Kidney glomerular epithelial cell (primary cell): ENCODE data around the gene FAM210B.
"Not testable (repeated sequence)": the region's sequence is repeated elsewhere in the genome, so short reads cannot be mapped to it uniquely, and the experiment has no call there.

Experiments
- DNase-seq: peaks from one replicate; lab custom pipeline; 2025; lab: John Stamatoyannopoulos, UW

Gene FAM210B

GRCh38 chr20:56360908-56361205 lies 2.1 kb downstream of the FAM210B start:
- no peak for DNase-seq

DNA sequence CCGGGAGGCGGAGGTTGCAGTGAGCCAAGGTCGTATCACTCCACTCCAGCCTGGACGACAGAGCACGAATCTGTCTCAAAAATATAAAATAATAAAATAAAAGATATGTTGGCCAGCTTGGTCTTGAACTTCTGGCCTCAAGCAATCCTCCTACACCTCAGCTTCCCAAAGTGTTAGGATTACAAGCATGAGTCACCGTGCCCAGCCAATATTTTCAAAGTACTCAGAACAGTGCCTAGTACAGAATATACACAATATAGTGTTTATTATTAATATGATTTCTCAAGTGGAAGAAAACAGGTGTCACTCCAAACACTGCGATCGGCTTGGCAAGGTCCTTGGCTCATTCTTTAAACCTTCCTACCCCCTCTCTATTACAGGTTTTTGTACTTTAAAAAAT lies 3.1 kb downstream of the FAM210B start:
- no peak for DNase-seq

- no peak for DNase-seq
Measured at GRCh38 chr20:56362833-56363413, 4.1 kb downstream of the FAM210B start.

- no peak for DNase-seq
Measured at GRCh38 chr20:56363491-56363890, 4.7 kb downstream of the FAM210B start.

DNA sequence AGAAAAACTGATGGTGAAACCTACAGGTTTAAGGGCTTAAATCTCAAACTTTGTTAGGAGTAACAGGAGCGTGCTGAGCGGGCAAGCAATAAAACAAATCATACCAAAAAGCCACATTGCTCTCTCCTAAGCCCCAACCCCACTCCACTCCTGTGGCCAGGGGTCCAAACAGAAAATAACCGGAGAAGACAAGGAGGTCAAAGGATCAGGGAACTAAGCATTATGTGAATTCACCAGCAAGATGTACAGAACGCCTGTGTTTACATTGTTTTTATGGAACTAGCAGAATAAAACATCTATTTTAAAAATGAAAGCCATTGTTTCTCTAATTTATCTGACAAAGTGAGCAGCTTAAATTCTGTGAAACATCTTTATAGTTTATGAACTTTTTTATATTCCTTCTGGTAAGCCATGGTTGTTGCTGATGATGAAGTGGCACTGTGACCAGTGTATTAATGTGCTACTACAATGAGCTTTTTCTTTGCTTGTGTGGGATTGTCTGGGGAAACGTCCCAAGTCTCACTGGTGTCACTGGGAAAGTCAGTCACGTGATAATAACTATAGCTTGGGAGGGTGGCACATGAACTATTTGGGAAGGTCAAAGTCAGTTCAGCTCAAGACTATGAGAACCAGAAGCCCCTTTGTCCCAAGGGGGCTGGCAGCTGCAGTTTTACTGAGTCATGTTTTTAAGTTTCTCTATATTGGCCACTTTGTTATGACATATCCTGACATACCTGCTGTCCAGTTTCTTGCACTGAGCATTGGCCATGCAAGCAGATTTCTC lies 9.8 kb downstream of the FAM210B start:
- no peak for DNase-seq

DNA sequence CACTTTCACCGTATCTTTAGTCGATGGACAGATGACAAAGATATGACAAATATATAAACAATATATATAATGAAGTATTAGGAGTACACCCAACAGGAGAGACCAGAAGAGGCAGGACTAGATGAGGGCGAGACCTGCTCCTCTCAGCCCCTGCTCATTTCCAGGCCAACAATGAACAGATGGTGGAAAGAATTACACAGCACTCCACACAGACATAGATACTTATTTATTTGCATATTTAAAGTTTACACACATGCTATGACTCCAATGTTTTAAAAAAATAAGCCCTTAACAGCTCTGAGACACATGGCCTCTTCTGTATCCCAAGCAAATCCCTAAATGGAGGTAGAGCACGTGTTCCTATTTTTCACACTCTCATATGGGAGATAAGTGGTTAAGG lies 10.4 kb downstream of the FAM210B start:
- no peak for DNase-seq

DNA sequence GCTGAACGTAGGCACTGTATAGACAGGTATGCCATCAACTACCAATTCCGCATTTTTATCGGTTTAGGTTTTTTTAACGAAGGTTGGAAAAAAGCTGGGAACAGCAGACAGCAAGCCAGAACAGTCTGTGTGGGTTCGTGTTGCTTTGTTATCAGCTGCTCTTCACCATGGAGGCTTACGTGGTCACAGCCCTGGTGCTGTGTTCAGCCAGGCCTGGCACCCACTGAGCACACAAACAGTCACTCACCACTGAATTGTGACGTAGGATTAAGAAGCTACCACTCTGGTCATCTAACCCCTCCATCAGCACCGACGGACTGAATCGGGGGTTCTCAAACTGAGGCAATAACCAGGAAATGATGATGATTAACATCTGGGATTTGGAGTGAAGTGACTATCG lies 13.2 kb downstream of the FAM210B start:
- DNase-seq, result no peak

DNA sequence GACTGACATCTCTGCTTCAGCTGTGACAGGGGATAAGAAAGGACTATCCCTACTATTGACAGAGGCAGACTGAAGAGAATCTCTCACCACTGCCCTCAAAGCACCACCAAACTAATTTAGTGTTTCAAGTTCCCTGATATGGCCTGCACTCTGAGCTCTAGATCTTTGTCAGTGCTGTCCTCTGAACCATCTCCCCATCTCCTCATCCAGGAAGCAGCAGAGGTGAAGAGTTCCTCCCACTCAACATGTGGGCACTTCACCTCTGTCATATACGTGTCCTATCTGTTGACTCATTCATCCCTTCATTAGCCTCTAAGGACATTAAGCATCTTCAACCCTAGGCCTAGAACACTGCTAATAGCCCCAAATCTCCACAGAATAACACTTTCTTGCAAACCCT lies 14.1 kb downstream of the FAM210B start:
- DNase-seq, result no peak

DNA sequence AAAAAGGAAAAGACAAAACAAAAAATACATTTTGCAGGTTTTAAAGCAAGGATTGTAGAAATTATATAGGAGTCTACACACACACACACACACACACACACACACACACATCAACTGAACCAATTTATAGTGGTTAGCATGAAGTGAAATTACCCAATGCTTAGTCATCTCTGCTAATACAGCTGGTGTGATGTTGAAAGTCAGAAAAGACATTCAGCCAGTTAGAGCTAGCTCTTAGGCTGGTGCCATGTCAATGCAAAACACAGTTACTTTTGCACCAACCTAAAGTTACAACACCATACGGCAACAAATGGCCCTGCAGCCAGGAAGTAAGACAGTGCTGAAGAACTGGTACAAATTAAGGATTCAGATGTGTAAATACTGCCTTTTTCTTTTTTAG lies 15.2 kb downstream of the FAM210B start:
- peak; percentile 51 for DNase-seq

- DNase-seq, result no peak
Measured at GRCh38 chr20:56376331-56376730, 17.6 kb downstream of the FAM210B start.

GRCh38 chr20:56378386-56378785 lies 19.6 kb downstream of the FAM210B start:
- no peak for DNase-seq

DNA sequence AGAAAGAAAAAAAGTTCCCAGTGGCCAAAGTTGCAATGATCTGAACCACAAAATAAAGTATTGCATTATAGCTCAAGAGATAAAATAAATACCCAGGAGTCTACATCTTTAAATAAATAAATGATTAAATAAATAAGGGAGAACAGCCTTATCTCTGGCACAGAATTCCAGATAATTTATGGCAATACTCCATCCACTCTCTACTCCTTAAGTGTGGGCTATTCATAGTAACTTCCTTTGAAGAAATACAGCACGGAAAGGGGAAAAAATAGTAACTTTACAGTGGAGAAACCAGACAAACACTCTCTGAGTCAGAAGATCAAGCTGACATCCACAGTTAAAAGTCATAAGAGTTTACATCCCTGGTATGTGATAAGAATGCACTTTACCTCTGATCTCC lies 21.6 kb downstream of the FAM210B start:
- DNase-seq, result no peak

GRCh38 chr20:56381501-56381900 lies 22.7 kb downstream of the FAM210B start:
- no peak for DNase-seq

- no peak for DNase-seq
Measured at GRCh38 chr20:56382696-56383095, 23.9 kb downstream of the FAM210B start.

DNA sequence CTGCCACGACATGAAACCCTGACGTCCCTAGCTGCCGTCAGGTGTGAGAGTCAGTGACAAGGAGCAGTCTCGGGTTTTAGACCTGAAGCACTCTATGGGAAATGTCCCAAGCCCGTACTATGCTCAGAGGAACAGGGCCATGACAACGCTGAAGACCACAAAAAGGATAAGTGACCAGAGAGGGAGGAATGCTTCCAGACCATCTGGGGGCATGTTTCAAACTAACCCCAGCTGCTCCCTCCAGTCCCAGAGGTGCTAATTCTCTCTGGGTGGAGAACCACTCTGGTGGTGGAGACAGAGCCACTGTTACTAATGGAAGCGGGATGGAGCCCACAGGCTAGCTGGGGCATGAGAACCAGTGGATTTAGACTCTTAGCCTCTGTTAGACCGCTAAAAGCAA lies 24.6 kb downstream of the FAM210B start:
- DNase-seq, result no peak

GRCh38 chr20:56385130-56385529 lies 26.4 kb downstream of the FAM210B start:
- DNase-seq, result no peak

GRCh38 chr20:56386219-56386618 lies 27.4 kb downstream of the FAM210B start:
- DNase-seq, result no peak

- no peak for DNase-seq
Measured at GRCh38 chr20:56388882-56389281, 30.1 kb downstream of the FAM210B start.

DNA sequence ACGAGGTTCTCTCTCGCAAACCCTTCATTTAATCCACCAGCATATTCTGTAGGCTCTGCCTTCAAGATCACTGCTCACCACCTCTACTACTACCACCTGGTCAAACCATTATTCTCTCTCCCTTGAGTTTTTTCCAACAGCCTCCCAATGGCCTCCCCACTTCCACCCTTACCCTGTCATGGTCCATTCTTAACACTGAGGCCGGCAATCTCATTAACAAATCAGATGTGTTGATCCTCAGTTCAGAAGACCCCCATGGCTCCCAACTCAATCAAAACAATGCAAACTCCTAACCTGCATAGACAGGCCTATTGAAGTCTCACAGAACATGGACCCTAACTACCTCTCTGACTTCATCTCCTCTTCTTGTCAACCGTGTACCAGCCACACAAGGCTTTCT lies 31.0 kb downstream of the FAM210B start:
- DNase-seq, result no peak

GRCh38 chr20:56390396-56390795 lies 31.6 kb downstream of the FAM210B start:
- not testable (repeated sequence) for DNase-seq

DNA sequence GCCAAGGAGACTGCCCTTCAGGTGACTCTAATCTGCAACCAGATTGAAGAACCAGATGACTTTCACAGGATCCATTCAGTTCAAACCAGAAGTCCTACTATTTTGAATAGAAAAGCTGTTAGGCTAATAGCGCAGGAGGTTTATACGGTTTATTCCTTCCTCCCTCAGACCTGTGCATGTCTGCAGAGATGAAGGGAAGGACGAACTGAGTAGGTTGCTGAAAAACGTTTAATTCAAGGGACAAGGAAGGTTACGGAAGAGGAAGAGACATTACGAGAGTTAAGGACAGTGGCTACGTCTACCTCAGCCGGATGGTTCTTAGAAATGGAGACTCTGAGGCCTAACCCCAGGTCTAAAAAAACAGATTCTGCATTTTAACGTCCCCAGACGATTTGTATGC lies 32.3 kb downstream of the FAM210B start:
- DNase-seq, result no peak

GRCh38 chr20:56391596-56392131 lies 32.9 kb downstream of the FAM210B start:
- DNase-seq, result no peak

GRCh38 chr20:56392132-56392880 lies 33.5 kb downstream of the FAM210B start, which contains the start of the genes AURKA and CSTF1:
TSS of gene AURKA (minus strand) at chr20:56392215. CDS start at chr20:56388197, 4,018 bp downstream.
TSS of gene CSTF1 (plus strand) at chr20:56392645. CDS start at chr20:56395553, 2,908 bp downstream.
- DNase-seq, result peak; percentile 98
